Activated B cell treated with CpG ODN at 0.5 μM for 24 hours (primary cell): Measurements from ENCODE around the gene RABGEF1. TPM values are rescaled to one million over a fixed set of nuclear protein-coding genes. Genes with fewer than 3 reads are reported as not detected.

Experiments
- ATAC-seq: fragments of 200-7000 bp; cut with Tn5 transposase; one replicate; pipeline ENCODE4 v1.10.0; 2021; ENCODE audit warnings: low read depth, mild to moderate bottlenecking, moderate library complexity
- CTCF ChIA-PET: fragments of 350-600 bp; sonication (Branson Sonifier 250); formaldehyde crosslinking; loops from one replicate; lab custom pipeline; 2021; ENCODE audit warnings: antibody characterized with exemption; lab: Charles Lee
- POLR2A ChIA-PET: fragments of 350-600 bp; sonication (Branson Sonifier 250); formaldehyde crosslinking; loops from one replicate; lab custom pipeline; 2021; ENCODE audit warnings: antibody characterized with exemption; lab: Charles Lee
- DNase-seq: peaks from one replicate; pipeline ENCODE4 v3.0.0; 2022
- H3K27ac Mint-ChIP-seq: one replicate; pipeline ENCODE4 v1.8.0; 2020; ENCODE audit warnings: mixed read lengths
- H3K27me3 Mint-ChIP-seq: one replicate; pipeline ENCODE4 v1.8.0; 2021; ENCODE audit warnings: mixed read lengths
- H3K36me3 Mint-ChIP-seq: one replicate; pipeline ENCODE4 v1.8.0; 2021; ENCODE audit warnings: low read depth, mixed read lengths
- H3K4me1 Mint-ChIP-seq: one replicate; pipeline ENCODE4 v1.8.0; 2021; ENCODE audit warnings: mixed read lengths
- H3K4me3 Mint-ChIP-seq: one replicate; pipeline ENCODE4 v1.8.0; 2020; ENCODE audit warnings: mild to moderate bottlenecking, mixed read lengths
- H3K9me3 Mint-ChIP-seq: one replicate; pipeline ENCODE4 v1.8.0; 2020; ENCODE audit warnings: mixed read lengths
- CTCF ChIP-seq: fragments of 200-600 bp; IDR thresholded peaks from one replicate; pipeline ENCODE4 v1.8.0; 2022; ENCODE audit warnings: antibody characterized with exemption, mild to moderate bottlenecking
- intact Hi-C: fragments of 100-400 bp; cut with micrococcal nuclease; formaldehyde crosslinking; loops from one replicate; pipeline ENCODE4 v1.15.1; 2024
- total RNA-seq: library from RNA; stranded (reverse); gene quantifications from 2 replicates; pipeline ENCODE4 v1.2.3, GENCODE V29; 2022

The RABGEF1 gene
- total RNA-seq, 1 donor from 2014 or later: 19.7 TPM

GRCh38 chr7:66729274-66729673 lies 11.3 kb upstream of the RABGEF1 start:
- ChIA-PET CTCF (no interaction called here), POLR2A (no interaction called here)
- Mint-ChIP-seq H3K4me3 (no peak overlapping the region), H3K4me1 (peaks cover 11% of the 10 kb centered on the region), H3K27ac (no peak overlapping the region), H3K27me3 (no peaks in the 10 kb centered on the region), H3K36me3 (peaks cover 11% of the 10 kb centered on the region), H3K9me3 (no peaks in the 10 kb centered on the region)
- intact Hi-C loops: no loop called here
- DNase-seq: no peak
- no peak for ATAC-seq
- TF ChIP-seq CTCF: no peak

DNA sequence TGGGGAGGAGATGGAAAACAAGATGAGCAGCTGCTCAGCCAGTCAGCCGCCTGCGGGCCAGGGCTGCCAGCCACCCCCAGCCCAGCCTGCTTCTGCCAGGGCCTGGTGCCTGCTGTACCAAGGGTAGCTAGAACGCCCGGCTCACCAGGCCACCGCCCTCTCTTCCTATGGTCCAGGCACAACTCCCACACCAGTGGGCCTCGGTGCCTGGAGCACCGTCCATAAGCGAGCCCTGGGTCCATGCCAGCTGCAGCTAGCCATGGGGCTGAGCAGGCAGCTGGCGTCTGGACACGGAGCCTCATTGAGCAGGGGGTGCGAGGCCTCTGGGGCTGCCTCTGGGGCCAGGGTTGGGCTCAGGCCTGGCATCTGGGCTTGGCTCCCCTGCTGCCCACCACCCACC lies 8.5 kb upstream of the RABGEF1 start:
- Mint-ChIP-seq H3K4me3 (no peak overlapping the region), H3K27ac (no peak overlapping the region), H3K9me3 (peaks cover 7% of the 10 kb centered on the region), H3K4me1 (peaks cover 27% of the 10 kb centered on the region), H3K36me3 (peaks cover 18% of the 10 kb centered on the region), H3K27me3 (no peaks in the 10 kb centered on the region)
- ChIA-PET CTCF (no interaction called here), POLR2A (interaction anchor here (1.5 kb wide), 1 partner anchor 8 kb away, joined by 4 read pairs; the partner anchor contains the start of gene RABGEF1)
- TF ChIP-seq CTCF: no peak
- DNase-seq (no peak), ATAC-seq (no peak)
- intact Hi-C loops: no loop called here

DNA sequence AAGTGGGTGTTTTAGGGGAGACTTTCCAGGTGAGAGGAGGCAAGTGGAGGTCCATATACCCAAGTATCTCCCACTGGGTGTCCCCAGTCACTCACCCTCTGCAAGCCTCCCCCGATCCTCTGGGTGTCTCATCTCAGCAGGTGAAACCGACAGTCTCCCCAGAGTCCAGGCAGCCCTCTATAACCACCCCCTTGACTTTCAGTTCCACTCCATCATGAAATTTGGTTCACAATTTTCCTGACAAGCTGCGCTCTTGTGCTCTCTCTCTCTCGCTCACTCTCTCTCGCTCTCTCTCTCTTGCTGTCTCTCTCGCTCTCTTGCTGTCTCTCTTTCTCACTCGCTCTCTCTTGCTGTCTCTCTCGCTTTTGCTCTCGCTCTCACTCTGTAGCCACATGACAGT lies 8.1 kb upstream of the RABGEF1 start:
- DNase-seq (no peak), ATAC-seq (peak; percentile 53)
- CTCF ChIA-PET: no interaction called here
- H3K9me3 Mint-ChIP-seq: peaks cover 7% of the 10 kb centered on the region
- peaks cover 31% of the 10 kb centered on the region for H3K4me1 Mint-ChIP-seq
- H3K36me3 Mint-ChIP-seq: peaks cover 18% of the 10 kb centered on the region
- no peak overlapping the region for H3K27ac Mint-ChIP-seq
- TF ChIP-seq CTCF: no peak
- no peaks in the 10 kb centered on the region for H3K27me3 Mint-ChIP-seq
- no peak overlapping the region for H3K4me3 Mint-ChIP-seq
- intact Hi-C loops: no loop called here
- POLR2A ChIA-PET: interaction anchor here (1.5 kb wide), 1 partner anchor 8 kb away, joined by 4 read pairs; the partner anchor contains the start of gene RABGEF1

DNA sequence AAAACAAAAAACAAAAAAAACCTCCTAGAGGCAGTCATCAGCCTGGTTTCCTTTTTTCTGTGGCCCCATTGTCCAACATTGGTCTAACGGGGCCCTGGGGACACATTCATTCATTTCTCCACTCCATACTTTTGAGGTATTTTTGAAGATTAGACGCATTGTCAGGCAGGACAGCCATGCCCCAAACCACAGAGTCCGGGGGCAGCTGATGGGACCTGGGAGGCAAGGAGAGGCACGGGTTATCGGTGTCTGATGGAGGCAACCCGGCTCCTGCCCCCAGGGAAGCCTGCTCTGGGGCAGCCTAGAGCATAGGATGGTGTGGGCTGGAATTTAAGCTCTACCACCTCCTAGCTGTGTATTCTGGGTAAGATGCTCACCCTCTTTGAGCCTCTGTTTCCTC lies 6.5 kb upstream of the RABGEF1 start:
- Mint-ChIP-seq H3K4me3 (no peak overlapping the region), H3K27ac (no peak overlapping the region), H3K27me3 (no peaks in the 10 kb centered on the region)

GRCh38 chr7:66735154-66735553 lies 5.4 kb upstream of the RABGEF1 start:
- peaks cover 7% of the 10 kb centered on the region for H3K9me3 Mint-ChIP-seq
- no peak for DNase-seq

More for the DNA sequence above, 6.5 kb upstream of the RABGEF1 start:
- ChIA-PET CTCF (no interaction called here), POLR2A (no interaction called here)
- Mint-ChIP-seq H3K9me3 (peaks cover 7% of the 10 kb centered on the region), H3K36me3 (peaks cover 18% of the 10 kb centered on the region), H3K4me1 (peaks cover 46% of the 10 kb centered on the region)
- no peak for DNase-seq
- intact Hi-C loops: no loop called here
- TF ChIP-seq CTCF: no peak
- no peak for ATAC-seq

More at GRCh38 chr7:66735154-66735553, 5.4 kb upstream of the RABGEF1 start:
- no peak for ATAC-seq
- Mint-ChIP-seq H3K36me3 (peaks cover 20% of the 10 kb centered on the region), H3K4me3 (no peak overlapping the region), H3K27me3 (no peaks in the 10 kb centered on the region), H3K27ac (peak overlapping the region; percentile 60), H3K4me1 (peaks cover 53% of the 10 kb centered on the region)
- intact Hi-C loops: loop anchor here (5.0 kb wide), 1 partner anchor 37 kb away; no protein-coding TSS in a partner anchor
- no peak for TF ChIP-seq CTCF
- POLR2A ChIA-PET: no interaction called here
- CTCF ChIA-PET: no interaction called here
